ENCODE measurements around the gene CDH23.

Gene CDH23

DNA sequence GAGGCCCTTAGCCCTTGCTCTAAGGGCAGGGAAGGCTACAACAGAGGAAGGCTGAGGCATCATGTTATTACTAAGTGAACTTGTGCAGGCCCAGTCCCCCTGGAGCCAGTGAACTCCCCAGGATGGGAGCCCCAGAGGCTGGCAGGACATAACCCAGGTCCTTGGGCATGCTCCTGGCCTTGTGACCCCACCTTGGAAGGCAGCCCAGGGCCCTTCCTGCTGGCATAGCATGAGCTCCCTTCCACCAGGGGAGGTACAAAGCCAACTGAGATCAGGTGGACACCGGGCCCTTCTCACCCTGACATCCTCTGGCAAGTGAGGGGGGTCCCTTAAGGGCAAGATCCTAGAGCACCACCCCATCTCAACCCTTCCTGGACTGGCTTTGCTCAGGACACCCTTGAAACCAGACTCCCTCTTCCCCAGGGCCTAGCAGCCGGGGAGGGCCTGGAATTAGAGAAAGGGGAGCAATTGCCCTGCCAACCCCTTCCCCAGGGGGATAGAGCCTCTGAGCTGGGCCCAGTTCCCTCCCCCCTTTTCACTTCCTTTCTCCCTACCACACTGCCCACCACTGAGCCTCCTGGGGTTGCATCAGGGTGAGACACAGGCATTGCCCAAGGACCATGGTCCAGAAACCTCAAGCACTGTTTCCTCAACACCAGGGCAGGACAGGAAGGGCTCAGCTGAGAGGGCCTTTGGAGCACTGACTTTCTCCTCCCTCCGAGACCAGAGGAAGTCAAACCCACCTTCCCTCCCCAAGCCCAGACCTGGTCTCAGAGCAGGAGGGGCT, 378.4 kb downstream of the CDH23 start:
- no peak for DNase-seq (ENCODE audit: low spot score)

DNA sequence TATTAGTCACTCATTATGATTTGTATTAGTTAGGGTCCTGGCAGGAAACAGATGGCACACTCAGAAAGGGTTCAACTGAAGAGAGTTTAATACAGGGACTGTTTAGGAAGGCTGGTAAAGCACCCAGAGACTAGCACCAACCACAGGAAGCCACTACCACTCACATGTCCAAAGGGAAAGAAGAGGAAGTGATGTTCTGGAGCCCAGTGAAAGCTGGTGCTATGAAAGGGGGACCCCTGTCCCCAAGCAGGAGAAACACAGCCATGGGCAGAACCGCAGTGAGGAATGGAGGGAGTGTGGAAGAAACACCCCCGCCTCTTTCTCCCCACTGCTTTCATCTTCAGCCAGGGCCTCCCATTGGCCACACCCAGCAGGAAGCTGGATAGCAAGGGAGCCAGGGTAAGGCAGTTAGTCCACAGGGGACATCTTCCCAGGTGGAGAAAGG, 379.8 kb downstream of the CDH23 start:
- no peak for DNase-seq (ENCODE audit: low spot score)

DNA sequence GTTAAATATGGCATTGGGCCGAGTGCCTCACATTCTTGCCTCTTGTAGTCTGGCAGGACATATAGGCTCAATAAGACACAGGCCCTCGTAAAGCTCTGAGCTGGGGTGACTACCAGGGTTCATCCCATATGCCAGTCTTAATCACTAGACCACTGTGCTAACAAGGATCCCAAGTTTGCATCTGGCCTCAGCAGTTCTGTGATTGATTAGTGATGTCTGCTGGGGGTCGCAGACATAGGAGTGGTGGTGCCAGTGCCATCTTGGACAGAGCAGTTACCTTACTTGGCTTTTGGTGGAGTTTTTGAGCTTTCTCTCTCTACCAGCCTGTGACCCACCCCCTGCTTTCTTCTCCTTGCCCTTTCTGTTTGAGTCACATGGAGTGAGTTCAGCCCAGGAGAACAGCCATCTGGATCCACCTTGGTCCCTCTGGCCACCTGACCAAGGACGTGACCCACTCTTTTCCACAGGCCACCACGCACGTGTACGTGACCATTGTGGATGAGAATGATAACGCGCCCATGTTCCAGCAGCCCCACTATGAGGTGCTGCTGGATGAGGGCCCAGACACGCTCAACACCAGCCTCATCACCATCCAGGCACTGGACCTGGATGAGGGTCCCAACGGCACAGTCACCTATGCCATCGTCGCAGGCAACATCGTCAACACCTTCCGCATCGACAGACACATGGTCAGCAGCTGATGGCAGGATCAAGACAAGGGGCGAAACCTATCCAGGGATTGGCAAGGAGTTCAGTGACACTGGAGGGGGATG, 380.7 kb downstream of the CDH23 start:
- no peak for DNase-seq (ENCODE audit: low spot score)

DNA sequence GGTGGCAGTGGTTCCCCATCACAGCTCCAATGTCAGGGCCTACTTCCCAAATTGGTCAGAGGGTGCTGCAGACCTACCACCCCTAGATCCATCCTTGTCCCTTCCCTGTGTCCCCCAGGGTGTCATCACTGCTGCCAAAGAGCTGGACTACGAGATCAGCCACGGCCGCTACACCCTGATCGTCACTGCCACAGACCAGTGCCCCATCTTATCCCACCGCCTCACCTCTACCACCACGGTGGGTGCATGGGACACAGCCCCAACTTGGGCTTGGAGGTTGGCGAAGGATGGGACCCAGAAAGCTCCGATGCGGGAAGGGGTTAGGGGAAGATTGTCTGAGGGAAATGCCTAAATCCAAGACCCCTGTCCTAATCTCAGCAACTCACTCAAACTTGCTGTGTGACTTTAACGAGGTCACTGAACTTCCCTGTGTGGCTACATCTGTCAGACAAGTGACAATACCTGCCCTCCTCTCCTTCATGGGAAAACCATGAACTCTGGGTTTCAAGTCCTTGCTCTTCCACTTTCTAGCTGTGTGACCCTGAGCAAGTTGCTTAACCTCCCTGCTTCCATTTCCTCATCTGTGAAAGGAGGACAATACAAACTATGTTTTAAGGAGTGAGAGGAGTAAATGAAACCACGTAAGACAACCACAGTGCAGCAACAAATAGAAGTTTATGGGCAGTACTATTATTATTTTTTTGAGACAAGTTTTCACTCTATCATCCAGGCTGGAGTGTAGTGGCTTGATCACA, 381.5 kb downstream of the CDH23 start:
- DNase-seq (ENCODE audit: low spot score) = no peak

DNA sequence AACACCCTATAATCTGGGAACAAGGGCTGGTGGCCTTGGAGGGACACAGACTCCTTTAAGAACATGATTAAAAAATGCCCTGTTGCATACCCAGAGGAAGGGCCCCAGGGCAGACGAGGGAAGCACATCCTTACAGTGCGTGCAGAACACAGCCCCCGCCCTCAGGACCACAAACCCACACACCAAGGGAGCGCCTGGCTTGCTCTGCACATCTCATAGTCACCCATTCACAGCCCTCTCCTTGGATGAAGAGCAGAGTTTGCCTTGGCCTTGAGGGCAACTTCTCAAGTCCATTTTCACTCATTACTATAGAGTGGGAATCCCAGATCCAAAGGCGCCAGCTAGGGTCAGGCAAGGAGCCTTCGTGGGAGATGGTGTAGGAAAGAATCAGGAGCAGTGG, 382.9 kb downstream of the CDH23 start:
- no peak for DNase-seq (ENCODE audit: low spot score)

DNA sequence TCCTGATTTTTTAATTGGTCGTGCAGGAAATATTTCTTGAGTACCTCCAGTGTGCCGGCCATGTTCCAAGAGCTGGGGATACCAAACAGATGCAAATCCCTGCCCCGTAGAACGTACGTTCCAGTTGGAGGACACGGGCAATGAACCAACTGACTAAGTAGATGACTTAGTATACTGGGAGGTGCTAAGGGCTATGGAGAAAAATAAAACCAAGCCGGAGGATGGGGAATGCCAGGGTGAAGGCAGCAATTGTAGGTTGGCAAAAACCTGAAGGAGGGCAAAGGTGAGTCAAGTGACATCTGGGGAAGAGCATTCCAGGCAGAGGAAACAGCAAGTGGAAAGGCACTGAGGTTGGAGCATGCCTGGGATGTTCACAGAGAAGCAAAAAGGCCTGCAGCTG, 383.4 kb downstream of the CDH23 start:
- DNase-seq (ENCODE audit: low spot score) = no peak

DNA sequence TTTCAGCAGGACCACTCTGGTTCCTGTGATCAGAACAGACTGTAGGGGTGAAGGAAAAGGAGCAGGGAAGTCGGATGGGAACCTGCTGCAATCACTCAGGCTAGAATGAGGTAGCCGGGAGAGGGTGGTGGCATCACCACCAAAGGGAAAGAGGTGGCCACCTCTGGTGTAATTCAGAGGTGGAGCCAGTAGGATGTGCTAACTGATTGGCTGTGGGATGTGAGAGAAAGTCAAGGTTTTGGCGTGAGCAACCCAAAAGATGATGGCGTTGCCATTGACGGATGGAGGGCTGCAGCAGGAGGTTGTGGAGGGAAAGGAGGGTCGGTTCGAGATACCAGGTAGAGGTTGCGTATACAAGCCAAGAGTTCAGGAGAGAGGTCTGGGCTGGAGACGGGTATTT, 384.0 kb downstream of the CDH23 start:
- DNase-seq (ENCODE audit: low spot score) = no peak

DNA sequence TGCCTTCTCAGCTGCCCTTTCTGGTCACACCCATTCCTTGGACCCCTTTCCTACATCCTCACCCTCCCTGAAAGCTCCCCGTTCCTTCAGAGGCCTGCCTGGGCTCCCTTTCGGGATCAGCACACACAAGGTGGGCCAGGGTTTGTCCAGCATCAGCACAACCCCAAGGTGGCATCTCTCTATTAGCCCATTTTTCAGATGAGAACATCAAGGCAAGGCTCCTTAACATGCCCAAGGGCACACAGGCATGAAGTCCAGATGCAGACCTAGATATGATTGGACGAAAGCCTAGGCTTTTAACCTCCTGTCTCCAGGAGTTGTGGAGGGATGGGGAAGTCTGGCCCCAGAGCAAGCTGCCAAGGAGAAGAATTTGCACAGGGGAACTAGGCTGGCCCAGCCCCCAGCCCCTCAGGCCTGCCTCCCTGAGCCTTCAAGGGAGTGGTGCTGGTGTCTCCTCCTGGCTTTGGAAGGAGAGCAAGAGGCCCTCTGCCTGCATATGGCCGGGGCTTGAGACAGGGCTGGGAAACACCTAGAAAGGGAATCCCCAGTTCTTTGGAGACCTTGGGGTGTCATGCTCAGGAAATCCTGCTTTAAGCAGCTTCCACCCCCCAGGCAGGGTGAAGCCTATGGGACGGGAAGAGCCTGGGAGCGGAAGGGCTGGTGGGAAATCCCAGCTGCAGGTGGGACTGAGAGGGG, 385.6 kb downstream of the CDH23 start:
- DNase-seq (ENCODE audit: low spot score) = no peak

DNA sequence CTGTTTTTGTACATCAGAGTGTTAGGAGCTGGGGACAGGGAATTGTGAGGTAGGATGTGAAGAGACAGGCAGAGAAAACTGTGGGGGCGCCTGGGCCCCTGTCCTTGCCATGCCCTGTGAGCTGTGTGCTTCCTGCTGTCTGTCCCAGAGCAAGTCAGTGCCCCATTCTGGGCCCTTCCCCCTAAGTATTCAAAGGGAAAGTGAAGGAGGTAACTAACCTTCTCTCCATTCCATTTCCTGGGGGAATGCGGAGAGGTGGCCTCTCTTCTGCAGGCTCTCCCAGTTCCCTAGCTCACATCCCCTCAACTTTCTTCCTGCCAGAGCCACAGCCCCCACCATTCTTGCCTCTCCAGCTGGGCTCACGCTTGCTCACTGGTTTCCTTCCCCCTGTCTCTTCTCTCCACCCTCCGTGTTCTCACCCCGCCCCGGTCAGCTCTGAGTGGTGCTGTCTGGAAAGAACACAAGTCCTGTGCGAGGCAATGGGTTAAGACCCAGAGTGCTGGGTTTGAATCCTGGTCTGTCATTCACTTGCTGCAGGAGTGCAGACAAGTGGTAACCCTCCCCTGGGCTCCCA, 386.3 kb downstream of the CDH23 start:
- DNase-seq (ENCODE audit: low spot score) = no peak

DNA sequence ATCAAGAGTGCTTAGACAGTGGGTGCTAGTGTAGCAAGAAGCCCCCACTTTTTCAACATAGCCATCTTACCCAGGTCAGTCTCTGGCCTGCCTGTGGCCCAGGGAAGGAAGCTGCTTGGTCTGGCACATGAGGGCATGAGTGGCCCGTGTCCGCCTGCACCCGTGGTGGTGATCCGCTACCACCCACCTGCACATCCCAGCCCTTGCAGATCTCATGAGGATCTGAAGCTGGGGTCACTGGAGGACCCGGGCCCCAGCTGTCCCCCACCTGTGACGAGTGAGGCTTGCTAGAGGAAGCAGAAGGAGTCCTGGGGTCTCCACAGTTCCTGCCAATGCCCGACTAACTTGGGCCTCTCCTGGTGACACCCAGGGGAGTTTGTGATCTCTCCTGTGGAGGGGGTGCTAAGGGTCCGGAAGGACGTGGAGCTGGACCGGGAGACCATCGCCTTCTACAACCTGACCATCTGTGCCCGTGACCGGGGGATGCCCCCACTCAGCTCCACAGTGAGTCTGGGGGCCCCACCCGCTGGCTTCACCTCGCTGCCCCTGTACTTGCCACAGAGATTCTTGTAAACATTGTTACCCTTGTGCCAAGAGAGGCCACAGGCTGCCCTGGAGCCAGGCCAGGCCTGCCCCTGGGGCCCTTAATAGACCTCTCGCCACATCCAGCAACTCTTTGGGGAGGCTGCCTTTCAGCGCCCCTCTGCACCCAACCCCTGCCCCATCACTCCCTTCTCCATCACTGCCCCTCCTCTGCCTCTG, 387.4 kb downstream of the CDH23 start:
- no peak for DNase-seq (ENCODE audit: low spot score)

DNA sequence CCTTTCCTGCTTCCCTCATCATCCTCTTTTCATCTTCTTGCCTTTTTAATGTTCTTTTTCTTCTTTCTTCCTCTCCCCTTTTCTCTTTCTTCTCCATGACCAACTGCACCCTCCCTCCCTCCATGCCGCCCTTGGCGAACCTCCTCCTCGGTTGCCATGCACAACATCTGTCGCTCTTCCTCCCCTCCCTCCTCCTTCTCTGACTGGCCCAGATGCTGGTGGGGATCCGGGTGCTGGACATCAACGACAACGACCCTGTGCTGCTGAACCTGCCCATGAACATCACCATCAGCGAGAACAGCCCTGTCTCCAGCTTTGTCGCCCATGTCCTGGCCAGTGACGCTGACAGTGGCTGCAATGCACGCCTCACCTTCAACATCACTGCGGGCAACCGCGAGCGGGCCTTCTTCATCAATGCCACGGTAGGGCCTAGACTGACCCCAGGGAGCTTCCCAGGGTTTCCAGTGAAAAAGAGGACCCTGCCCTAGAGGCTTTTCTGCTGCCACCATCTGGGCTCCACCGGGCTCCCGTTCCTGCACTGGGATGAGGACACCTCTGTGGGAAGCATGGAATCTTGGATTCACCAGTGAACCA, 388.1 kb downstream of the CDH23 start:
- DNase-seq (ENCODE audit: low spot score) = no peak

DNA sequence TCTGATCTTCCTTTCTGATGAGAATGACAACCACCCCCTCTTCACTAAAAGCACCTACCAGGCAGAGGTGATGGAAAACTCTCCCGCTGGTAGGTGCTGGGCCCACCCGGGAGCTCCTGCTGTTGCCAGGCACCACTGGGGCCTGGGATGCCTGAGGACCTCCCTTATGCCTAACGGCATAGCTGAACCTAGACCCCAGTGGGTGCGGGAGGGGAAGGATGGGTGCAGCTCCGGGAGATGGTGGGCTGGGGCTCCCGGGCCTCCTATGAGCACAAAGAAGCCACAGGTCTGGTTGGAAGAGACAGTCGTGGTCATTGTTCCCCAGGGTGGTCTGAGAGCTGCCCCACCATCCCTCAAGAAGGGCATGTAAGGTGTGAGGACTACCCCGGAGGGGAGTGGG, 392.2 kb downstream of the CDH23 start:
- no peak for DNase-seq (ENCODE audit: low spot score)

DNA sequence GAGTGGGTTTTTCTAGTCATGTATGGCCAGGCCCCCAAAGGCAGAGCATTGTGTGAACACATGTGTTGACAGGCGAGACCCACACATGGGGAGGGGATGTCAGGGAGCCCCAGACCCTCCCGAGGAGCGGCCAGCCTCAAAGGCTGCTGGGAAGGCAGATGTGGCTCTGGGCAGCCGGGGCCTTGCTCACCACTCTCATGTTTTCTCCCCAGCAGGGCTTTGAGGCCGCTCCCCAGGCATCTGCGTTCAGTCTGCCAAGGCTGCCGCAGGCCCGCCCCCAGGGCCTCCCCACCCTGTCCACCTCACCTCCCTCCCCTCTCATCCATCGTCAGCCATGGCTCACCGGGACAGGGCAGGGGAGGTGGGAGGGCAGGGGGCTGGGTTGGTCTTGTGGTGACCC, 393.2 kb downstream of the CDH23 start:
- no peak for DNase-seq (ENCODE audit: low spot score)

DNA sequence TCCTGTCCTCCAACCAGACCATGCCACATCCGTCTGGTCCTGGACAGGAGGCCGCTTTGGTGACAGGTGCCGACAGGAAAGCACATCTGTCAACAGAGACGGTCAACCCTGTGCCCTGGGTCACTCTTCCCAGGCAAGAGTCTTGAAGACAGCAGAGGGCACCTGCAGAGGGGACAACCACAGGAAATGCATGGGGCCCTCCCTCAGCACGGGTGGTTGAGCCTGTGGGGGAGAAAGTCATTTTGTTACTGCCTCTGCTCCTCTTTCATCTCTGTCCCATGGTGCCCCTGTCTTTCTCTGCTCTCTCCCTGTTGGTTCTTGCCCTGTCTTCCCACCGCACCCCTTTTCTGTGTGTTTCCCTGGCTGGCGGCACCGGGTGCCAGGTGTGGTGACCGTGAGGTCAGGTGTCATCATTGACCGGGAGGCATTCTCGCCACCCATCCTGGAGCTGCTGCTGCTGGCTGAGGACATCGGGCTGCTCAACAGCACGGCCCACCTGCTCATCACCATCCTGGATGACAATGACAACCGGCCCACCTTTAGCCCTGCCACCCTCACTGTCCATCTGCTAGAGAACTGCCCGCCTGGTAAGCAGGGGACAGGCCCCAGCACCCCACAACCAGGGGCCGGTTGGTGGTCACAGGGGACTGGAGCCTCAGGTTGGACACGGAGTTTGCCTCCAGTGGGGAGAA, 394.2 kb downstream of the CDH23 start:
- DNase-seq (ENCODE audit: low spot score) = no peak

DNA sequence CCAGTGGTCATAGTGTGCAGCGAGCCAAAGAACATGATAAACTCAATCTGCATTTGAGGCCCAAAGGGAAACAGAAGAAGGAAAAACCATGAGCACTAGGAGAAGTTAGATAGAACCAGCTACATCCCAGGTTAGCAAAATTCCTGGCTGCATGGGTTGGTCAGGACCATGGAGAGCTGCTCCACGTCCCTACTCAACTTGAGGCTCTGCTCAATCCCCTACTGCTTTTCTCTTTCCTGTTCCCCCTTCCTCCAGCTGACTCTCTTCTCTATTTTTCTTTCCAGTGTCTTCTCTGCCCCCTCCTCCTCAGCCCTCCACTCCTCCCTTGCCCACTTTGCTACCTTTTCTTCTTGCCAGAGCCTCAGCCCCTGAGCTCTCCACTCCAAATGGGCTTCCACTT, 398.5 kb downstream of the CDH23 start:
- no peak for DNase-seq (ENCODE audit: low spot score)

DNA sequence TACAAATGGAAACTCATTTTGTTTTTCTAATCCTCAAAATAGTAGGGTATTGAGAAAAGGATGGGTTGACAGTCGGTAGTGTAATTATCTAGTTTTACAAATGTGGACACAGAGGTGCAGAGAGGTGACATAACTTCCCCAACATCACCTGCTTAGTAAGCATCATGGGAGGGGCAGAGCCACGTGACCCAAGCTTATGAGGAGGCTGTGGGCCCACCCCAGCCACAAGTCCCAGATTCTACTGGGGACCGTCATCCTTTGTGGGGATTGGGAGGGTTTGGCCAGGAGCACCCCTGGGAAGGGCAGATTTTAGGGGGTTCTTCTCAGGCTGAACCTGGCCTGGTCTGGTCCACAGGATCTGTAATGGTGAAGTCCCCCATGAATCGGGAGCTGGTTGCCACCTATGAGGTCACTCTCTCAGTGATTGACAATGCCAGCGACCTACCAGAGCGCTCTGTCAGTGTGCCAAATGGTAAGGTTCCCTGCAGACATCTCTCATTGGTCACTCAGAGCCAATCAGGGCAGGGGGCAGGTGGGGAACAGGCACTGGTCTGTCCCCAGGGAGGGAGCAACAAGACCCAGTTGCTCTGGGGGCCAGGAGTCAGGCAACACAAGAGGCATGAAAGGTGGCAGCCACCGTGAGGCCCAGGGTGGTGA, 400.2 kb downstream of the CDH23 start:
- DNase-seq (ENCODE audit: low spot score) = no peak

DNA sequence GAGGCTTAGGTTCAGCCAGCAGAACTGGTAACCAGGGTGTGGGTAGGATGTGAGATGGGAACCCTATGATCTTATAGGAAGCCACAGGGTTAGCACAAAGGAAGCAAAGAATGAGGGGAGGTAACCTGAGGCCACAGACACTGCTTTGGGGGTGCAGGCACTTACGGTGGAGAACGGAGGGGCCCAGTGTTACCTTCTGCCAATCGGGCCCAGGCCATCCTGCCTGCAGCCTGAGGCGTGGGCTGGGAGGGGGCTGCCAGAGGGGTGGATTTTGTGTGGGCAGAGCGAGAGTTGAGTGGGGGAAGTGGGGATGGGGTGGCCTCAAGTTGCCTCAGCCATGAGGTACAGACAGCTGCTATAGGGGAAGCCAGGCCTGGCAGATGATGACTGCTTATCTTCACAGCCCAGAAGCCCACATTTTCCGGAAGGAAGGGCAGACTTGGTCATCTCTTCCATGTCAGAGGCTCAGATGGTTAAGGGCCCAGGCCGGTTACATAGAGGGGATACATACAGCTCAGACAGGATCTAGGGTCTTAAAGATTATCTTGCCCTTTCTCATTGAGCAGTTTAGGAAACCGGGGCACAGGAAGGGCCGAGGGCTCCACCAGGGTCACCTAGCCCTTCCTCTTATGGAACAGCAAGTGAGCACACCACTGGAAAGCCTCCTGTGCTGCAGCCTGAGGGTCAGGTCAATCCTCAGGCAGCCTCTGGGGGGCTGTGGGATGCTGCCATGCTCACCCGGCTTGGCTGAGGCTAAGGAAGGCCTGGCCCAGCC, 401.0 kb downstream of the CDH23 start:
- DNase-seq (ENCODE audit: low spot score) = no peak

DNA sequence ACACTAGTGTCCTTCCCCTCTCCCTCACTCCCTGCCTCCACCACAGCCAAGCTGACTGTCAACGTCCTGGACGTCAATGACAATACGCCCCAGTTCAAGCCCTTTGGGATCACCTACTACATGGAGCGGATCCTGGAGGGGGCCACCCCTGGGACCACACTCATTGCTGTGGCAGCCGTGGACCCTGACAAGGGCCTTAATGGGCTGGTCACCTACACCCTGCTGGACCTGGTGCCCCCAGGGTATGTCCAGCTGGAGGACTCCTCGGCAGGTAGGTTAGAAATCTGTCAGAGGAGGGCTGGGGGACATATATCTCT, 401.5 kb downstream of the CDH23 start:
- no peak for DNase-seq (ENCODE audit: low spot score)

DNA sequence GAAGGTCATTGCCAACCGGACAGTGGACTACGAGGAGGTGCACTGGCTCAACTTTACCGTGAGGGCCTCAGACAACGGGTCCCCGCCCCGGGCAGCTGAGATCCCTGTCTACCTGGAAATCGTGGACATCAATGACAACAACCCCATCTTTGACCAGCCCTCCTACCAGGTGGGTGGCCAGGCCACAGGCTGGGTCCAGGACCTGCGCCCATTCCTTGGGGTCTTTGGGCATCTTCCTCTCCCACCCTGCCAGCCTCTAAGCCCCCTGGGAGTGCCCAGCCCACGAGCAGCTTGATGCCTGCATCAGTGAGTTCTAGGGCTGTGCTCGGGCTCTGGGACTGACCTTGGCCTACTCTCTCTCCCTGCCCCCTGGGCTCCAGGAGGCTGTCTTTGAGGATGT, 402.4 kb downstream of the CDH23 start:
- DNase-seq (ENCODE audit: low spot score) = no peak

Measured in activated CD4-positive, alpha-beta T cell treated with anti-CD3 and anti-CD28 coated beads, Interleukin-2, Interleukin-4, amounts not matched to agents 100 ng/mL and 50 ng/mL, durations not matched to agents 16 hours and 8 hours (primary cell).